ENCODE results near the gene IGF1. TPM values are rescaled to one million over a fixed set of nuclear protein-coding genes. Genes with fewer than 3 reads are reported as not detected.

The IGF1 gene
- total and polyA plus RNA-seq, 4 donors = 5.0 to 60.7 (median 10.5) TPM

DNA sequence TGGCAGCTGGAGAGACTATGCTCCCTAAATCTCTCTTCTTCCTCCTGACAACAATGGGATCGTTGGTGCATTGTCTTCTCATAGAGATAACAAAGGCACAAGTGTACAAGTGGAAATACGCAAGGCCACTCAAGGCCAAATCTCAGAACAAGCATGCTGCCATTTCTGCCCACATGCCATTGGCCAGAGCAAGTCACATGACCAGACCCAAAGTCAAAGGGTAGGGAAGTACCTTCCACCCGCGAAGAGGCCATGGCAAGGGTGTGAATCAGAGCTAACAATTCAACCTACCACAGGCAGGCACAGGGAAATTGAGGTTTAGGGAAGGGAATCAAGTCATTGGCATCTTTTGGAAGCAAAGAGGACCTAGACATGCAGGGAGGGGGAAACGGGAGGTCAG, 38.5 kb upstream of the IGF1 start:
- H3K27ac ChIP-seq (ENCODE audit: low read depth in 1 of 2, low read length in 1 of 2) = no peak overlapping the region
- DNase-seq = no peak
- TF ChIP-seq, protein P1, sequence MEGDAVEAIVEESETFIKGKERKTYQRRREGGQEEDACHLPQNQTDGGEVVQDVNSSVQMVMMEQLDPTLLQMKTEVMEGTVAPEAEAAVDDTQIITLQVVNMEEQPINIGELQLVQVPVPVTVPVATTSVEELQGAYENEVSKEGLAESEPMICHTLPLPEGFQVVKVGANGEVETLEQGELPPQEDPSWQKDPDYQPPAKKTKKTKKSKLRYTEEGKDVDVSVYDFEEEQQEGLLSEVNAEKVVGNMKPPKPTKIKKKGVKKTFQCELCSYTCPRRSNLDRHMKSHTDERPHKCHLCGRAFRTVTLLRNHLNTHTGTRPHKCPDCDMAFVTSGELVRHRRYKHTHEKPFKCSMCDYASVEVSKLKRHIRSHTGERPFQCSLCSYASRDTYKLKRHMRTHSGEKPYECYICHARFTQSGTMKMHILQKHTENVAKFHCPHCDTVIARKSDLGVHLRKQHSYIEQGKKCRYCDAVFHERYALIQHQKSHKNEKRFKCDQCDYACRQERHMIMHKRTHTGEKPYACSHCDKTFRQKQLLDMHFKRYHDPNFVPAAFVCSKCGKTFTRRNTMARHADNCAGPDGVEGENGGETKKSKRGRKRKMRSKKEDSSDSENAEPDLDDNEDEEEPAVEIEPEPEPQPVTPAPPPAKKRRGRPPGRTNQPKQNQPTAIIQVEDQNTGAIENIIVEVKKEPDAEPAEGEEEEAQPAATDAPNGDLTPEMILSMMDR (IDR thresholded peaks at IDR 0.05; ENCODE audit: control extremely low read depth, extremely low read depth) = no peak
- no peak overlapping the region for H3K9ac ChIP-seq (ENCODE audit: insufficient read depth in 1 of 2, low read length in 2 of 2)
- no peak for ATAC-seq (ENCODE audit: insufficient read depth, low FRiP score)
- H3K27me3 ChIP-seq (ENCODE audit: control insufficient read depth in 3 of 3, insufficient read depth in 3 of 3, low read length in 2 of 3) = peaks cover 0 to 4% (median 0%) of the 10 kb centered on the region in 3 donors
- H3K4me1 ChIP-seq (ENCODE audit: control insufficient read depth in 5 of 5, insufficient read depth in 5 of 5, low read length in 5 of 5) = peaks cover 0 to 6% (median 0%) of the 10 kb centered on the region in 5 donors
- no peak overlapping the region for H3K4me3 ChIP-seq
- H3K9me3 ChIP-seq (ENCODE audit: control insufficient read depth in 4 of 4, insufficient read depth in 3 of 4, low read length in 3 of 4) = peaks cover 0 to 4% (median 0%) of the 10 kb centered on the region in 4 donors
- 85 to 93% methylated on average over 5 of the region's 5 CpGs for WGBS, 2 donors
- H3K36me3 ChIP-seq (ENCODE audit: control insufficient read depth in 4 of 4, insufficient read depth in 4 of 4, low read length in 4 of 4) = no peaks in the 10 kb centered on the region

DNA sequence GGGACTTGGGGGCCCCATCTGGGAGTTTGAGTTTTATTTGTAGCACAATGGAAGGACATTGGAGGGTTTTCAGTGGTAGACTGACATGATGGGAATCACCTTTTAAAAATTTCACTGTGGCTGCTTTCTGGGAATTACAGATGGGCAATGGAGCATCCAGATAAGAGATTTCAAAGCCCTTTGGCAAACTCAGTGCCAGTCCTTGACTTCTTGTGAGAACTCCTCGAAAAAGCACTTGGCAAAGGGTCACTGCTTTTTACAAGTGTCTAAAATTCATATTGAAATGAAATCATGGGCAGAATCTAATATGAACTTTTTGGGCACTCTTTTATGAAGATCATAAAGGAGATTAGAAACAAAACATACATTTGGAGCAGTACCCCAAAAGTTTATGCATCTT, 34.3 kb upstream of the IGF1 start:
- Histone ChIP-seq H3K4me3 (no peak overlapping the region), H3K9ac (ENCODE audit: insufficient read depth in 1 of 2, low read length in 2 of 2) (no peak overlapping the region), H3K9me3 (ENCODE audit: control insufficient read depth in 4 of 4, insufficient read depth in 3 of 4, low read length in 3 of 4) (peaks cover 0 to 4% (median 0%) of the 10 kb centered on the region in 4 donors), H3K27ac (ENCODE audit: low read depth in 1 of 2, low read length in 1 of 2) (no peak overlapping the region), H3K4me1 (ENCODE audit: control insufficient read depth in 5 of 5, insufficient read depth in 5 of 5, low read length in 5 of 5) (peaks cover 0 to 6% (median 0%) of the 10 kb centered on the region in 5 donors), H3K36me3 (ENCODE audit: control insufficient read depth in 4 of 4, insufficient read depth in 4 of 4, low read length in 4 of 4) (no peaks in the 10 kb centered on the region), H3K27me3 (ENCODE audit: control insufficient read depth in 3 of 3, insufficient read depth in 3 of 3, low read length in 2 of 3) (peaks cover 0 to 4% (median 0%) of the 10 kb centered on the region in 3 donors)
- WGBS, 2 donors = 49 to 81% methylated on average over 1 of the region's 1 CpG
- DNase-seq (no peak), ATAC-seq (ENCODE audit: insufficient read depth, low FRiP score) (no peak)
- TF ChIP-seq, protein P1 (IDR thresholded peaks at IDR 0.05; ENCODE audit: control extremely low read depth, extremely low read depth) = no peak

DNA sequence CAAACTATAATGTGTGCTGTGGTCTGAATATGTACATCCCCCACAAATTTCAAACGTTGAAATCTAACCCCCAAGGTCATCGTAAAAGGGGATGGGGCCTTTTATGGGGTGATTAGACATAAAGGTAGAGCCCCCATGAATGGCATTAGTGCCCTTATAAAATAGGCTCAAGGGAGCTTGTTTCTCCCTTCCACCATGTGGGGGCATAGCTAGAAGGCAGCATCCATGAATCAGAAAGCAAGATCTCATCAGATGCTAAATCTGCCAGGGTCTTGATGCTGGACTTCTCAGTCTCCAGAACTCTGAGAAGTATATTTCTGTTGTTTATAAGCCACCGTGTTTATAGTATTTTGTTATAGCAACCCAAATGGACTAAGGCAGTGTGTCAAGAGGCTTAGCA, 33.4 kb upstream of the IGF1 start:
- ATAC-seq (ENCODE audit: insufficient read depth, low FRiP score) = no peak
- DNase-seq = no peak
- Histone ChIP-seq H3K36me3 (ENCODE audit: control insufficient read depth in 4 of 4, insufficient read depth in 4 of 4, low read length in 4 of 4) (no peaks in the 10 kb centered on the region), H3K27me3 (ENCODE audit: control insufficient read depth in 3 of 3, insufficient read depth in 3 of 3, low read length in 2 of 3) (peaks cover 0 to 4% (median 0%) of the 10 kb centered on the region in 3 donors), H3K4me1 (ENCODE audit: control insufficient read depth in 5 of 5, insufficient read depth in 5 of 5, low read length in 5 of 5) (peaks cover 0 to 6% (median 0%) of the 10 kb centered on the region in 5 donors), H3K27ac (ENCODE audit: low read depth in 1 of 2, low read length in 1 of 2) (no peak overlapping the region), H3K4me3 (no peak overlapping the region), H3K9me3 (ENCODE audit: control insufficient read depth in 4 of 4, insufficient read depth in 3 of 4, low read length in 3 of 4) (peaks cover 0 to under 1% (median 0%) of the 10 kb centered on the region in 4 donors), H3K9ac (ENCODE audit: insufficient read depth in 1 of 2, low read length in 2 of 2) (no peak overlapping the region)
- WGBS, 2 donors = 84 to 87% methylated on average over 3 of the region's 3 CpGs
- TF ChIP-seq, protein P1 (IDR thresholded peaks at IDR 0.05; ENCODE audit: control extremely low read depth, extremely low read depth) = no peak

DNA sequence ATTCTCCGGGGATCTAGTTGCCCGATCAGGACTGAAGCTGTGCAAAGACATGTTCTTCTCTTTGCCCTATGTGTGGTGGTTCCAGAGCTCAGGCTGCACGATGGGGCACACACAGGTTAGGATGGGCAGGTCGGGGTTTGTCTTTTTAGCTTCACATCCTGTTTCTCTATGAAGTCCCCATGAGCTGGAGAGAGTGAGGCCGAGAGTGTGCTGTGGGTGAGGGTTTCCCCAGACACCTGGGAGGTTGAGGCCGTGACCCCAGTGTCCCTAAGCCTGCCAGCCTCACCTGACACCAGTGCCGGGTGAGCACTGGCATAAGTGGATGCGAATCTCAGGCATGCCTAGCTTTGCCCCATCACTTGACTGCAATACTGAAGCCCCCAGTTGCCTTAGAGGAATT, 32.9 kb upstream of the IGF1 start:
- 77 to 82% methylated on average over 8 of the region's 8 CpGs for WGBS, 2 donors
- H3K27me3 ChIP-seq (ENCODE audit: control insufficient read depth in 3 of 3, insufficient read depth in 3 of 3, low read length in 2 of 3) = peaks cover 0 to 4% (median 0%) of the 10 kb centered on the region in 3 donors
- ATAC-seq (ENCODE audit: insufficient read depth, low FRiP score) (no peak), DNase-seq (no peak)
- TF ChIP-seq, protein P1 (IDR thresholded peaks at IDR 0.05; ENCODE audit: control extremely low read depth, extremely low read depth) = no peak
- H3K4me3 ChIP-seq = no peak overlapping the region
- H3K9ac ChIP-seq (ENCODE audit: insufficient read depth in 1 of 2, low read length in 2 of 2) = no peak overlapping the region
- no peaks in the 10 kb centered on the region for H3K36me3 ChIP-seq (ENCODE audit: control insufficient read depth in 4 of 4, insufficient read depth in 4 of 4, low read length in 4 of 4)
- H3K27ac ChIP-seq (ENCODE audit: low read depth in 1 of 2, low read length in 1 of 2) = no peak overlapping the region
- peaks cover 0 to 6% (median 0%) of the 10 kb centered on the region in 5 donors for H3K4me1 ChIP-seq (ENCODE audit: control insufficient read depth in 5 of 5, insufficient read depth in 5 of 5, low read length in 5 of 5)
- no peaks in the 10 kb centered on the region for H3K9me3 ChIP-seq (ENCODE audit: control insufficient read depth in 4 of 4, insufficient read depth in 3 of 4, low read length in 3 of 4)

All from lung (tissue), 12 donors.